ENCODE results near the gene HIVEP3.

- TF ChIP-seq, protein P1, sequence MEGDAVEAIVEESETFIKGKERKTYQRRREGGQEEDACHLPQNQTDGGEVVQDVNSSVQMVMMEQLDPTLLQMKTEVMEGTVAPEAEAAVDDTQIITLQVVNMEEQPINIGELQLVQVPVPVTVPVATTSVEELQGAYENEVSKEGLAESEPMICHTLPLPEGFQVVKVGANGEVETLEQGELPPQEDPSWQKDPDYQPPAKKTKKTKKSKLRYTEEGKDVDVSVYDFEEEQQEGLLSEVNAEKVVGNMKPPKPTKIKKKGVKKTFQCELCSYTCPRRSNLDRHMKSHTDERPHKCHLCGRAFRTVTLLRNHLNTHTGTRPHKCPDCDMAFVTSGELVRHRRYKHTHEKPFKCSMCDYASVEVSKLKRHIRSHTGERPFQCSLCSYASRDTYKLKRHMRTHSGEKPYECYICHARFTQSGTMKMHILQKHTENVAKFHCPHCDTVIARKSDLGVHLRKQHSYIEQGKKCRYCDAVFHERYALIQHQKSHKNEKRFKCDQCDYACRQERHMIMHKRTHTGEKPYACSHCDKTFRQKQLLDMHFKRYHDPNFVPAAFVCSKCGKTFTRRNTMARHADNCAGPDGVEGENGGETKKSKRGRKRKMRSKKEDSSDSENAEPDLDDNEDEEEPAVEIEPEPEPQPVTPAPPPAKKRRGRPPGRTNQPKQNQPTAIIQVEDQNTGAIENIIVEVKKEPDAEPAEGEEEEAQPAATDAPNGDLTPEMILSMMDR (conservative IDR thresholded peaks at IDR 0.05; ENCODE audit: low read depth, low read length): no peak
- no peak for TF ChIP-seq EZH2 (IDR thresholded peaks at IDR 0.05; ENCODE audit: borderline replicate concordance, low read depth, low read length, poor library complexity, severe bottlenecking)
These were observed 291.0 kb downstream of the HIVEP3 start for GRCh38 chr1:41627491-41628280.
